Brain microvascular endothelial cell (primary cell): ENCODE results near the gene LRRC74B.
"Not testable (repeated sequence)": the region's sequence is repeated elsewhere in the genome, so short reads cannot be mapped to it uniquely, and the experiment has no call there.

Source experiments
- DNase-seq: peaks from one replicate; pipeline ENCODE4 v3.0.0-alpha.2; 2020
- H3K27ac ChIP-seq: fragments of 250-450 bp; sonication (Bioruptor Pico); 2 replicates; pipeline ENCODE4 v1.5.1; 2020; ENCODE audit warnings: mild to moderate bottlenecking, moderate library complexity
- H3K27me3 ChIP-seq: fragments of 250-450 bp; sonication (Bioruptor Pico); replicated peaks from 2 replicates; pipeline ENCODE4 v1.5.1; 2020; ENCODE audit warnings: mild to moderate bottlenecking
- H3K36me3 ChIP-seq: fragments of 250-450 bp; sonication (Bioruptor Pico); replicated peaks from 2 replicates; pipeline ENCODE4 v1.5.1; 2020; ENCODE audit warnings: mild to moderate bottlenecking
- H3K4me3 ChIP-seq: 2 replicates; pipeline ENCODE4 v1.5.1; 2011; ENCODE audit warnings: low read depth, mild to moderate bottlenecking, control low read depth, low read length, moderate library complexity
- in situ Hi-C: cut with HindIII; loops from 2 replicates; pipeline ENCODE4 v1.10.0; 2017; ENCODE audit warnings: low sequenced_read_pairs, low pct_ligation_motif_present
- TF ChIP-seq, protein P1 (sequence below): IDR thresholded peaks from 2 replicates; pipeline ENCODE4 v1.5.1; 2011; ENCODE audit warnings: low read depth, mild to moderate bottlenecking, moderate library complexity, low read length, control low read depth, inconsistent platforms; ENCODE audit errors: missing control alignments

Gene LRRC74B

DNA sequence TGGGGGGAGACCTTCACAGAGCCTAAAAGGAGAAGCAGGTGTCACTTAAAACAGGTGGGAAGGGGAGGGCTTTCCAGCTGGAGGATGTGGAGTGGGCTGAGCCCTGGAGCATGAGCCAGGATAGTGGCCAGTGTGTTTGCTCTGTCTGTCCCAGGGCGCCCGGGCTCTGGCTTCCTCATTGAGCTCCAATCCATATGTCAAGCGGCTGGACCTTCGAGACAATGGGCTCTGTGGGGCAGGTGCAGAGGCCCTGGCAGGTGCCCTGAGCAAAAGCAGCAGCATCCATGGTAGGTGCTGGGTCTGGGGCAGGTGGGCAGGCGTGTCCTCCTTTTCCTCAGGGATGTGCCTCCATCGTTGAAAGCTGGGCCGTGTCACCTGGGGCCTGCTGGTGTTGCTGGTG is 2.0 kb downstream of the LRRC74B start:
- DNase-seq = no peak
- H3K4me3 ChIP-seq = no peak overlapping the region
- H3K36me3 ChIP-seq = no peaks in the 10 kb centered on the region
- no peaks in the 10 kb centered on the region for H3K27me3 ChIP-seq
- in situ Hi-C loops = no loop called here
- TF ChIP-seq, protein P1, sequence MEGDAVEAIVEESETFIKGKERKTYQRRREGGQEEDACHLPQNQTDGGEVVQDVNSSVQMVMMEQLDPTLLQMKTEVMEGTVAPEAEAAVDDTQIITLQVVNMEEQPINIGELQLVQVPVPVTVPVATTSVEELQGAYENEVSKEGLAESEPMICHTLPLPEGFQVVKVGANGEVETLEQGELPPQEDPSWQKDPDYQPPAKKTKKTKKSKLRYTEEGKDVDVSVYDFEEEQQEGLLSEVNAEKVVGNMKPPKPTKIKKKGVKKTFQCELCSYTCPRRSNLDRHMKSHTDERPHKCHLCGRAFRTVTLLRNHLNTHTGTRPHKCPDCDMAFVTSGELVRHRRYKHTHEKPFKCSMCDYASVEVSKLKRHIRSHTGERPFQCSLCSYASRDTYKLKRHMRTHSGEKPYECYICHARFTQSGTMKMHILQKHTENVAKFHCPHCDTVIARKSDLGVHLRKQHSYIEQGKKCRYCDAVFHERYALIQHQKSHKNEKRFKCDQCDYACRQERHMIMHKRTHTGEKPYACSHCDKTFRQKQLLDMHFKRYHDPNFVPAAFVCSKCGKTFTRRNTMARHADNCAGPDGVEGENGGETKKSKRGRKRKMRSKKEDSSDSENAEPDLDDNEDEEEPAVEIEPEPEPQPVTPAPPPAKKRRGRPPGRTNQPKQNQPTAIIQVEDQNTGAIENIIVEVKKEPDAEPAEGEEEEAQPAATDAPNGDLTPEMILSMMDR = no peak
- no peak overlapping the region for H3K27ac ChIP-seq

DNA sequence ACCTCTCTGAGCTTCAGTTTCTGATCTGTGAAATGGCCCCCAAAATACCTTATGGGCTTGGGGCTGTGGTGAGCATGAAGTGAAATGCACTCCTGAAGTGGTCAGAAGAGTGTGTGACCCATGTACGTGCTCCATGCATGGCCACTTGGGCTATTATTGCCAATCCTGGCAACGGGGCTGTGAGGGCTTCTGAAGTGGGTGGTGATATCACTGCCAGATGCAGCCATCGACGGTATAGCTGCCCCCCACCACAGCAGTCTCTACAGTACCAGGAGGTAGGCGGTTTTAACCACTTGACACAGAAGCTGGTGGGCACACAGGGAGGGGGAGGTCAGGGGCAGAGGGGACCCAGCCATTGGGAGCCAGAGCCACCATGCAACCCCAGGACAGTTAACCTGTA is 2.7 kb downstream of the LRRC74B start:
- in situ Hi-C loops = not testable (repeated sequence)

DNA sequence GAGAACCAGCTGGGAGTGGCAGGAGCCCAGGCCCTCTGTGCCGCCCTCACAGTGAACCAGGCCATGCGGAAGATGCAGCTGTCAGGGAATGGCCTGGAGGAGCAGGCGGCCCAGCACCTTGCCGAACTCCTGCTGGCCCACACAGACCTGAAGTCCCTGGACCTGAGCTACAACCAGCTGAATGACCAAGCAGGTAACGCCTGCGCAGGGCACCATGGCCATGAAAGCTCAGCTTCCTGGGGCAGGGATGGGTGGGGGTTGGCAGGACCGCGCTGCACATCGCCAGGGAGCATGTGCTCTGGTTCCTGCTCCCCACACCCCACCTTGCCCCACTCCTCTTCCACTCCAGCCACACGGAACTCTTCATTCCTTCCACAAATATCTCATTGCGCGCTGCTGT is 3.2 kb downstream of the LRRC74B start:
- H3K4me3 ChIP-seq, H3K27ac ChIP-seq, DNase-seq, in situ Hi-C loops, H3K27me3 ChIP-seq, H3K36me3 ChIP-seq: not testable (repeated sequence)

More for the DNA sequence above, 2.7 kb downstream of the LRRC74B start:
- H3K4me3 ChIP-seq, DNase-seq, H3K36me3 ChIP-seq, H3K27me3 ChIP-seq, H3K27ac ChIP-seq: not testable (repeated sequence)

DNA sequence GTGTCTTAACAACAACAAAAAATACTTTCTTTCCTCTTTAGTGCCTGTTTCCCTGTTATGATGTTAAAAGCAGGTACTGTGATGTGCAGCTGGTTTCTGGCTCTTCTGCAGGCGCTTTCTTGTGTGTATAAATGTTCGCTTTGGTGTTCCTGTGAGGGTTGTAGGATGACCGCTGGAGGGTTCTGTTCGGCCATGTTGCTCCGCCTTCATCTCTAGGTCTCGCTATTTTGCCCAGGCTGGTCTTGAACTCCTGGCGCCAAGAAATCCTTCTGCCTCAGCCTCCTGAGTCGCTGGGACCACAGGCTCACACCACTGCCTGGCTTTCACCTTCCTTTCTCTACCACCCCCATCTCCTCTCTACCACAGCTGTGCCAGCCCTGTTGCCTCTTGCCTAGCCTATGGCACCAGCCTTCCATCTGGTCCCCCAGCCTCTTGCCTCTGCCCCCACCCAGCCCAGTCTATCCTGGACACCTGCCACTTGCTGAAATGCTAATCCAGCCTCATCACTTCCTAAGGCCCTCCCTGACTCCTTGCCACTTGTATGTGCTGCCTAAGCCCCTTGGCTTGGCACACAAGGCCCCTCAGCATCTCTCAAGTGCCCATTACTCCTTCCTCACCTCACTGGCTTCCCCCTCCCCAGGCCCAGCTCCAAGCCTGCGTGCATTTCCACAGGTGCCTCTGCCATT is 5.5 kb downstream of the LRRC74B start:
- in situ Hi-C loops = no loop called here
- Histone ChIP-seq H3K27ac (no peak overlapping the region), H3K4me3 (no peak overlapping the region), H3K27me3 (peaks cover 4% of the 10 kb centered on the region), H3K36me3 (no peaks in the 10 kb centered on the region)
- no peak for DNase-seq
- TF ChIP-seq, protein P1 = no peak

DNA sequence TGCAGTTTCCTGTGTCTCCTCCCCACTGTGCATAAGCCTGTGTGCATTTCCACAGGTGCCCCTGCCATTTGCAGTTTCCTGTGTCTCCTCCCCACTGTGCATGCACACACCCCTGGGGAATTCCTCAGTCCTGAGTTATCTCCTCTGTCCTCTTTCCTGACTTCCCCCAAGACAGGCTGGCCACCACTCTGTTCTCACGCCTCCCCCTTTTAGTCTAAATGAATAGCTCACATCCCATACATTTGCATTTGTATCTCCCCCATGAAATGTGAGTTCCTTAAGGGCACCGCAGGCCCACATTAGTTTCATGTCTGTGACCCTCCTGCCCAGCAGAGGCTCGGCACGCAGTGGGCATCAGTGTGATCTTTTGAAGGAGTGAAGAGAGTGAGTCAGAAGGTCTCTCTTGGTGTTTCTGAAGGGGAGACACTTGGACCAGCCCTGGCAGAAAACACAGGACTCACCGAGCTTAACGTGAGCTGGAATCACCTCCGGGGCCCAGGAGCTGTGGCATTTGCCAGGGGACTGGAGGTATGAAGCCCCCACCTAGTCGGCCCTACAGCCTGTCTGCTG is 6.2 kb downstream of the LRRC74B start:
- Histone ChIP-seq H3K36me3 (no peaks in the 10 kb centered on the region), H3K27me3 (peaks cover 8% of the 10 kb centered on the region), H3K4me3 (no peak overlapping the region), H3K27ac (no peak overlapping the region)
- in situ Hi-C loops = no loop called here
- no peak for DNase-seq
- TF ChIP-seq, protein P1 = no peak

DNA sequence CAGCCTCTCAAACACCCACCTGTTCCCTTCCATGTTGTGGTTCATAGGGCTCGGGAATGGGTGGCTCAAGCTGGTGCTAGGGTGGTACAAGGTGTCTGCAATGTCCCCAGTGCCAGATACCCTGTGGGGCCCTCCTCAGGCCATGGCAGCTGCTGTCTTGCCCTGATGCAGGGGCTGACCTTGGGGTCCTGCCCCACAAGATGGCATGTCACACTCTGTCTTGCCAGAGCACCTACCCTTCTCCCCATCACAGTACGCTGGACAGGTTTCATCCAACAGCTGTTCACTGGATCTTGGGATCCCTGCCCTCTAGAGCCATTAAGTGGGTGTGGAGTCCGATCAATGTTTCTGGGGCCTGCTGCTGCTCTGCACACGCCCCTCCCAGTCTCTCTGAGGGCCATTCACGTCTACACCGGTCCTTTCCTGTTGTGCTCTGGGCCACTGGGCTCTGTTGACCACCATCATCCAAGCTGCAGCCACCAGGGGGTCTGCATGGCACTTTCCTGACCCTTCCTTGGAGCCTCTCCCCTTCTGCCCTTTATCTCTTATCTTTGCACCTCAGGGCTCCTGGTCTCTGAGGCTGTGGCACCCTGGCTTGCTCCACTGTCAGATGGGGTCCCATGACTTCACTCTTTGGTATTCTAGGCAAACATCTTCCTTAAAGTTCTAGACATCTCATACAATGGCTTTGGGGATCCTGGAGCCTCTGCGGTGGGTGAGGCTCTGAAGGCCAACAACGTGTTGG is 7.1 kb downstream of the LRRC74B start:
- no peak for DNase-seq
- in situ Hi-C loops = no loop called here

More for the DNA sequence above, 7.1 kb downstream of the LRRC74B start:
- no peaks in the 10 kb centered on the region for H3K36me3 ChIP-seq
- H3K4me3 ChIP-seq = no peak overlapping the region
- no peak overlapping the region for H3K27ac ChIP-seq
- TF ChIP-seq, protein P1 = no peak
- peaks cover 8% of the 10 kb centered on the region for H3K27me3 ChIP-seq
